GM18519 (cell line): ENCODE results near the gene RAB3A.
"Not testable (repeated sequence)": the region's sequence is repeated elsewhere in the genome, so short reads cannot be mapped to it uniquely, and the experiment has no call there.

ENCODE experiments used
- ATAC-seq: cut with Tn5 transposase; IDR thresholded peaks from one replicate; pipeline ENCODE4 v1.9.1; 2021; ENCODE audit warnings: mild to moderate bottlenecking, moderate library complexity; ENCODE audit not compliant: unreplicated experiment, low FRiP score

Gene RAB3A

GRCh38 chr19:18171605-18172327 lies 32.1 kb downstream of the RAB3A start:
- no peak for ATAC-seq

DNA sequence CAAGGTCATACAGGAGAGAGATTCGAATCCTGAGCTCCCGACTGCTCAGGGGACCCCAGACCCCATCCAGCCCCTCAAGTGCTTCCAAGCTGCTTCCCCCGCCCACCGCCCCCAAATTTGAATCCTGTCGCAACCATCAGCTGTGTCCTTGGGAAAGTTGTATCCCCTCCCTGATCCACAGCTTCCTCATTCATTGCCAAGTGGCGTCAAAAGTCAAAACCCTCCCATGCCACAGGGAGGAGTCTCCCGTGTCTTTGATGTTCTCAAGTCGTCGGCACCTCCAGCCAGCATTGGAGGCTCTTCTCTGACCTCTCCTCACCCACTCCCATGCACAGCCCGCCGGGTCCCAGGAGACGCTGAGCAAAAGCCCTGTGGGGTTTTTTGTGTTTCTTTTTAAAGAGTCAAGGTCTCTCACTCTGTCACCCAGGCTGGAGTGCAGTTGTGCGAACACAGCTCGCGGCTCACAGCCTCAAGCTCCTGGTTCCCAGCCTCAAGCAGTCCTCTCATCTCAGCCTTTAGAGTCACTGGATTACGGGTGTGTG lies 33.1 kb downstream of the RAB3A start:
- ATAC-seq, result no peak

GRCh38 chr19:18168673-18169381 lies 35.0 kb downstream of the RAB3A start:
- ATAC-seq, result no peak

DNA sequence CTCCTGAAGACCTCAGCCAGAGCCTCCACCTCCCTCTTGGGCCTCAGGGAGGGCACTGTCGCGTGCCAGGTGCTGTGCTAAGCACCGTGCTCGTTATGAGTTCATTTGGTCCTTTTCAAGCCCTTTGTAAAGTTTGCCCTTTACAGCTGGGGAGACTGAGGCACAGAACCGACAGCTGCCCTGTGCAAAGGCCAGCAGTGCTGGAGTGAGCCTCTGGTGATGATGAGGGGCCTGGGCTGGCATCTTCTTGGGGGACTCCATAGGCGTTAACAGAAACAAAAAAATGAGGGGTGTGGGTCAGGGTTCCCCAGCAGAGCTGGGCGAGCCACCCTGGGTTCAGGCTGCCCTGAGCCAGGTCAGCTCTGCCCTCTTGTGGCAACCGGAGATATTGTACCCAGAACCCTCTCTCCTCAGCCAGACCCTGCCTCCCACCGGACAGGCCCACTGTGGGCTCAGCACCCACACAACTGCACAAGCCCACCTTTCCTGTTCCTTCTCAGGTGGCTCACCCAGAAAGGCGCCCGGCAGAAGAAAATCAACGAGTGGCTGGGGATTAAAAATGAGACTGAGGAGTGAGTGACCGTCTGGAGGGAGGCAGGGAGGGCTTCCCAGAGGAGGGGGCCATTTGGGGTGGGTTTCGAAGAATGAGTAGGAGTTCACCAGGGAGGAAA lies 35.7 kb downstream of the RAB3A start:
- no peak for ATAC-seq

DNA sequence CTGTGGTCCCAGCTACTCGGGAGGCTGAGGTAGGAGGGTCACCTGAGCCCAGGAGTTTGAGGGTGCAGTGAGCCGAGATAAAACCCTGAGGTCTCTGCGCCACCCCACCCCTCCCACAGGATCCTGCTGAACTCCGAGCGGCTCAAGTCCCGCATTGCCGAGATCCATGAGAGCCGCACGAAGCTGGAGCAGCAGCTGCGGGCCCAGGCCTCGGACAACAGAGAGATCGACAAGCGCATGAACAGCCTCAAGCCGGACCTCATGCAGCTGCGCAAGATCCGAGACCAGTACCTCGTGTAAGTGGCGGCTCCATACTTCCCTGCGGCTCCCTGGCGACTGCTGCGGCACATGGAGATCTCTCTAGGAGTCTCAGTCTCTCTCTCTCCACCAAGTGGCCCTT lies 36.8 kb downstream of the RAB3A start:
- no peak for ATAC-seq

DNA sequence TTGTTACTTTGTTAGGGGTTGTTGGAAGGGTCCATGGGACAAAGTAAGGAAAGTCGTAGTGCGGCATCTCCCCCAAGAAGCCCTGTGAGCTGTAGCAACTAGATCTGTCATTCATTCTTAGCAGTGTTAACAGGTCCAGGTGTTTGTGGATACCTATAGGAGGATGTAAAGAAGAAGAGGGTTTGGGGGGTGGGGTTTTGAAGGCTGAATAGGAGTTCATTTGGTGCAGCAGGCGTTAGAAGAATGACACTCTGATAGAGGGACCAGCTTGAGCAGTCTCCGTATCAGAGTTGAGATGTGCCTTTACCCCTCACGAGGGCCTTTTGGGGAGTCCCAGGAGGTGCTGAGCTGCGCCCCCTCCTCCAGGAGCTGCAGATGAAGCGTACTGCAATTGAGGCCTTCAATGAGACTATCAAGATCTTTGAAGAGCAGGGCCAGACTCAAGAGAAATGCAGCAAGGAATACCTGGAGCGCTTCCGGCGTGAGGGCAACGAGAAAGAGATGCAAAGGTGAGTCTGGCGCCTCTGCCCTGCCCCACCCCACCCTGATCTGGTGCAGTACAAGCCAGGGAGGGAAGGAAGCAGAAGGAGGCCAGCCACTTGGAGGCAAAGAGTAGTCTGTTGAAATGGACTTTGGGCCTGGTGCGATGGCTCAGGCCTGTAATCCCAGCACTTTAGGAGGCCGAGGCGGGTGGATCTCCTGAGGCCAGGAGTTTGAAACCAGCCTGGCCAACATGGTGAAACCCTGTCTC lies 37.9 kb downstream of the RAB3A start:
- ATAC-seq, result no peak

- no peak for ATAC-seq
Measured at GRCh38 chr19:18164072-18164471, 39.8 kb downstream of the RAB3A start.

GRCh38 chr19:18161636-18162002 lies 42.2 kb downstream of the RAB3A start:
- ATAC-seq, result no peak

- no peak for ATAC-seq
Measured at GRCh38 chr19:18160971-18161635, 42.7 kb downstream of the RAB3A start.

GRCh38 chr19:18160493-18160970 lies 43.3 kb downstream of the RAB3A start:
- no peak for ATAC-seq

GRCh38 chr19:18159810-18160209 lies 44.0 kb downstream of the RAB3A start:
- no peak for ATAC-seq

- not testable (repeated sequence) for ATAC-seq
Measured at GRCh38 chr19:18159059-18159616, 44.7 kb downstream of the RAB3A start.

- no peak for ATAC-seq
Measured at GRCh38 chr19:18158467-18158866, 45.4 kb downstream of the RAB3A start.

GRCh38 chr19:18157465-18158063 lies 46.3 kb downstream of the RAB3A start:
- ATAC-seq, result no peak

DNA sequence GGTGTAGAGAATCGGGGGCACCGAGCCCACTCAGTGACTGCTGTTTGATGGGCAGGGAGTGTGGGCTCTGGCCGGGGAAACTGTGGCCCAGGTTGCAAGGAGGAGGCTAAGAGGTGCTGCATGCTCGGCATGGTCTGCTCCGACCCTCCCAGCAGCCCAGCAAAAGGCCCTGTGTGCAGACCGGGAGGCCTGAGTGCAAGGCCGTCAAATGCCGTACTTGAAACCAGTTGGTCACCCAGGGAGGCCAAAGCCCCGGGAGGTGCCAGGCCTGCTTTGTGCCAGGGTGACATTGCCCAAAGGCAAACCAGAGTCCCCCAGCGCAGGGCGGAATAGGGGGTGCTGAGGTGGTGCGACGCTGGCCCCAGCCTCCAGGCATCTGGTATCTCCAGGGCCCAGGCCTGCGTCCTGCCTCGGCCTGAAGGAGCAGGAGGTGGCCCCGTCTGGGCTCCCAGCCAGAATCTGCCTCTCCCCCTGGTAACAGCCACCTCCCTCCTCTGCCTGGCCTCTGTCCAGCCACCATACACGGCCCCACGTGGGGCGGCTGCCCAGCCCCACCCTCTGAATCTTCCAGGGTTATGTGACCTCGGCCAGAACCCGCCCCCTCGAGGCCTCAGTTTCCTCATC lies 46.9 kb downstream of the RAB3A start:
- ATAC-seq, result no peak

DNA sequence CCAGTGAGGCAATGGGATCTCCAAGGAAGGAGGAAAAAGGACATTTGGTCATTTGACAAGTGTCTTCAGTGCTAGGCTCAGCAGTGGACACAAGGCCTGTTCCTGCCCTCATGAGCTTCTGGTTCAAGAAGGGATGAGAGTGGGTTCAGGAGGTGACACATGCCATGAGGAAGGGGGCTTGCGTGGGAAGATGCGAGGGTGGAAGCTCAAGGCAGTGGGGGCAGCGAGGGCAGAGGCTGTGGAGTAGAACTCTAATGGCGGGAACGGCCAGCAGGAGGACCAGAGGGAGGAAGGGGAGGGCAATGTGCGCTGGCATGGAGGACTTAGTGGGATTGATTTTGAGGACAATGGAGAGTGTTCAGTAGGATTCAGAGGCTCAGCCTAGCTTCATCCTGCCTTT lies 47.6 kb downstream of the RAB3A start:
- ATAC-seq, result no peak

GRCh38 chr19:18155095-18156087 lies 48.5 kb downstream of the RAB3A start:
- ATAC-seq, result no peak
